SKM-1 (cell line): ENCODE measurements around the gene HTRA2.
A peak's percentile ranks its signal among the peaks of the same experiment; 100 is the strongest.

Source experiments
- DNase-seq: peaks from one replicate; lab custom pipeline; 2025; ENCODE audit not compliant: unreplicated experiment; lab: John Stamatoyannopoulos, UW

HTRA2 gene

DNA sequence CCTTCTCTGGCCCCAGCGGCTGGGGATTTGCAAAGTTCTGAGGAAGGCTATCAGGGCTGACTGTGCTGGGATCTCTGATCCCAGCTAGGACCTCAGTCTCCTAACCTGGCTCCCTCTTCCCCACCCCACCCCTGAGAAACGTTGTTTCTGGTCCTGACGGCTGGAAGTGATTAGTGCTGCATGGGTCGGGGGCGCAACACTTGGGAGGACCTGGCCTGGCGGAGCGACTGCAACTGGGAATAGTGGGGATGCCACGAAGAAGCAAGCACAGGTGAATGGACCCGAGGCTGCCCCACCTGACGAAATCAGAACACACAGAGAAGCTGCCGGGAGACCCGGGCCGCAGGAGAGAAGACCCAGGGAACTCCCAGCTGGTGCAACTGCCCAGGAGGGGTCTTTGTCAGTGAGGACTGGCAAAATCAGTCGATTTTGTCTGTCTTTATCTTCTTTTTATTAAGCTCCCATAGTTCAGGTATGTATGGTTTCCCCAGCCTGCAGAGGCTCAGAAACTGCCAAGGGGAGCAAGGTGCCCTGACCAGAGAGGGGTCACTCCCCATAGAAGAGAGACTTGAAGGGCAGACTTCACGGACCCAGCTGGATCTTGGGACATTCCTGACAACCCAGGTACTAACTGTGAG lies 29.7 kb upstream of the HTRA2 start:
- DNase-seq = no peak

DNA sequence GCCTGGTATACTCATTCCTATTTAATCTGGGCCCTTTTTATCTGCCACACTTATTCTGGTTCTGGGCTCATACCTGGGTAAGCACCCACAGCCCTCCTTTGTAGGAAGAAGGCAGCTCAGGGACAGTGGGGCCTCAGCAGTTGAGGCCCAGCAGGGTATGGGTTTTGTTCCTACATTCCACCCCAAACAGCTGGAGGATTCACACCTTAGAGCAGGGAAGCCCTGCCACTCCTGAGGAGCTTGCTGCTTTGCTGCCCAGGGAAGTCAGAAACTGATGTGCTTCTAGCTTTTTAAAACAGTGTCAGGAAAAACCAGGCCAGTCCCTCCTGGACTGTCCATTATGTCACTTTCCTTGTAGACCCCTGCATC lies 29.2 kb upstream of the HTRA2 start:
- DNase-seq = no peak

DNA sequence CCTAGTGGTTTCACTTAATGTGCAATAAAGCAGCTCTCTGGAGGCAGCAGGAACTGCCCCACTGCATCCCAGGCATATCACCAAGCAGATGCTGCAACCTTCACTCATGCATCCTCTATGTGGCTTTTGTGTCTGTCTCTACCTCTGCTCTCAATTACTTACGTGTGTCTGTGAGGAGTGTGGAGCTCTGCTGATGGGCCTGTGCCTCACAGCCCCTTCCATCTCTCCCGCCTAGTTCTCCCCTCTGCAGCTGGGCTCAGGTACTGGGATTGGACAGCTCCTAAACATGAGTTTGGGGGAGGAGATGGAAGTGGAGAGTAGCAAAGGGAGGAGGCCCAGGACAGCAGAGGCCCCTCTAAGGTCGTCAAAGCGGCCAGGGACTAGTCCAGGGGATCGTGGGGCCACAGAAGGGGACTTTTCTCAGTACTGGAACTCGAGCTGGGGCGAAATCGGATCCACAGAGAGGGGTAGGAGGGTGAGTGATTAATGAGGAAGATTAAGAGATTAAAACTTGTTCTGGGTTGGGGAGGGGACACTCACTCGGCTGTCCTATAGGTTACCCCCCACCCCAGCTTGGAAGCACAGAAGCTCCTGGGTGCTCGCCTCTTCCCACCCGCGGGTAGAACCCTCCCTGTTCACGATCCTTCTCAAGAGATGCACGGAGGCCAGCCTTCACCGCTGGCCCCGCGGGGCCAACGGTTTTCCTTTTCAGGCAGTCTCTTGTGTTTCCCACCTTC lies 28.2 kb upstream of the HTRA2 start:
- no peak for DNase-seq

GRCh38 chr2:74502147-74502719 lies 27.5 kb upstream of the HTRA2 start:
- no peak for DNase-seq

DNA sequence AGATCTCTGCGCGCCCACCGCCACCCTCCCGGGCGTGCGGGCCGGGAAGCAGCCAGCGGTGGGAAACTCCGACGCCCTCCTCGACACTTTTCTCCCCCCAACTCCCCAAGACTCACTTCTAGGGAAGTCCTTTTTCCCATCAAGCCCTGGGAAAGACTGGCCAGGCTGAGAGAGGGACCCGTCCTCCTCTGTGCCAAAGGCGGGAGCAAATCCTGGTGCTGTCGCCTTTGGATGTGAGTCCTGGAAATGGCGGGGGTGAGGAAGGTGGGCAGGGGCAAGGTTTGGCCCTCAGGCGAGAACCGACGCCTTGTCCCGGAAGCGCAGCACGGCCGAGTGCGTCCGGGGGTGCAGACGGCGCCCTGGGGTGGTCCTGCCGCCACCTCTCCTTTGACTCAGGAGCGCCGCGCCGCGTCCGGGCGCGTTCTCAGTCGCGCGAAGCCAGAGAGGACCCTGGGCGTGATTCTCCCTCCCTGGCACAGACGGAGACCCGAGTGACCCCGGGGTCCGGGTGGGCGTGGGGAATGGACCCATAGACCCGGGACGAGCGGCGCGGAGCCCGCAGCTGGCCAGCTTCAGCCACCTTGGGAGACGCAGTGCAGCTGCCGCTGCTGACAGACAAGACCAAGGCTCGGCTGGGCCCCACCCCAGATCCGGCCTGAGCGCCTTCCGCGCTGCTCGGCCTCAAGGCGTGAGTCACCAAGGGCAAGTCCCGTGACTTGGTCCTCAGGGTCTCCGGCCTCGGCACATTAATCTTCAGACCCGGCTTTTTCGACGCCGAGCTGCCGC lies 26.8 kb upstream of the HTRA2 start:
- no peak for DNase-seq

DNA sequence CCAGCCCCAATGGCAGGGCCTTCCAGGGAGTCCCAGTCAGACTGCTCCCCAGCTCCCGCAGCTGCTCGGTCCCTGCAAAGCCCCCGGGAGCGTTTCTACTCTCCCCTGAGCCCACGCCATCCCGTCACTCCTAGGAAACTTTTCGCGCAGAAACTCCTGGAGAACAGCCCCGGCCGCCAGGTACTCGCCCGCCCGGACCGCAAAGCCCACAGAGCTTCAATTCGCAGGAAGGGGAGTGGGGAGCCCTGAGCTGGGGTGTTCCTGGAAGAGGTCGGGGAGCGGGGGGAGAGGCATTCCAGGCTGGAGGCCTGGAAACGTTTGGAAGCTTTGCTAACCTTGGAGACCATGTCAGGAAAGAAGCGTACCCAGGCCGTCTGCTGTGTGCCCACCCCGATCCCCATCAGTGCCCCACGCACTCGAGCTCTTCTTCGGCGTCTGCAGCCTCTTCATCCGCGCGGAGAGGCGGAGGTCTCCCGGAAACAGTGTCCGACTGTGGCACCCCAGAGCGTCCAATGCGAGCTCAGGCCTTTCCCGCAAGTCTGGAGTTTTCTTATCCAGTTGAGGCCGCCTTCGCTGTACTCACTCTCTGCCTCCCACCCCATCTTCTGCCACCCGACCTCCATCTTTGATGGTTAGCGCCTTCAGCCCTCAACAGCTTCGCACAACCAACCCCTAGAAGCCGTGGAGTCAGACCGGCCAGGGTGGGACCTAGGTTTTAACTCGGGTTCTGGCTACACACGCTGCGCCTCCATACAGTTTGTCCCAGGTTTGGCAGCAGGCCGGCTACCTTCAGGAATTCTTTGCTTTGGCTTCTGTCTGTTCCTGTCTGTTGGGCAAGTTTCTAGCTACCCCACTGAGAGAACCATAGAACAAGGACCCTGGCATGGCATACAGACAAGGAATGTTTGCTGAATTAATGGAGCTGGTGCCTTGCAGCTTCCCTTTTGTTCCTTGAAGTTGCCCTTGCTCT lies 25.9 kb upstream of the HTRA2 start:
- no peak for DNase-seq

GRCh38 chr2:74504591-74504990 lies 25.1 kb upstream of the HTRA2 start:
- no peak for DNase-seq

DNA sequence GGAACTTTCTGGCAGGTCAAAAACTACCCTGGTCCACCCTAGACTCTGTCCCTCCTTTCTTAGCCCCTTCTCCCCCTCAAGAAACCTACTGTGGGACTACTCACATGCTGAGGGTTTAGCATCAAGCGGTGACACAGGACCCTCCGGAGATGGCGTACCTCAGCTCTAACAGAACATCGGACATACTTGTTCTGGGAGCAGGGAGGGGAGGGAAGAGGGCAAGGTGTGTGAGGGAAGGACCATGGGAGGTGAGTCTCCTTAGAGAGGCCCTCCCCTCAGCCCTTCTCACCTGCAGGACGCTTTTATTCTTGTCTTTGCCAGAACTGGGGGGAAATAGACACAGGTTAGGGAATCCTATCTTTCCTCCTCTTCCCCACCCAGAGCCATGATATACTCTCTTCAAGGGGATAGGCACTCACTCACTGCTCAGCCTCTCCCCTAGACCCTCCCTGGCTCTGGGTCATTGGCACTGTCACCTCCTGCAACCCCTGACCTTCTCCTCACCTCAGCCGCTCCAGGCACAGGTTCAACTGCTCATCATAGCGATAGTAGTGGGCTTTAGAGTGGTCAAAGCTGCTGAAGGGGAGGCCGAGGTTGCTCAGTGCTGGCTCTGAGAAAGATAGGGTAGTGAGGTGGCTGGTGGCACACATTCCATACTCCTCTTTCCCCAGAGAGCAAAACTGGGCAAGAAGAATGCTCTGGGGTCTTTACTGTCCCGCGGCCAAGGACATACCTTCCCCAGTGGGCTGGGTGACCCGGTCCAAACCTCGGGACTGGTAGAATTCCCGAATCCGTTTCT lies 24.1 kb upstream of the HTRA2 start:
- DNase-seq = no peak

GRCh38 chr2:74507145-74507925 lies 22.4 kb upstream of the HTRA2 start, which contains the start of gene PCGF1:
Gene PCGF1, minus strand, starts transcription at chr2:74507695. Its CDS starts 27 bp downstream, at chr2:74507668.
- peak; percentile 95 for DNase-seq

DNA sequence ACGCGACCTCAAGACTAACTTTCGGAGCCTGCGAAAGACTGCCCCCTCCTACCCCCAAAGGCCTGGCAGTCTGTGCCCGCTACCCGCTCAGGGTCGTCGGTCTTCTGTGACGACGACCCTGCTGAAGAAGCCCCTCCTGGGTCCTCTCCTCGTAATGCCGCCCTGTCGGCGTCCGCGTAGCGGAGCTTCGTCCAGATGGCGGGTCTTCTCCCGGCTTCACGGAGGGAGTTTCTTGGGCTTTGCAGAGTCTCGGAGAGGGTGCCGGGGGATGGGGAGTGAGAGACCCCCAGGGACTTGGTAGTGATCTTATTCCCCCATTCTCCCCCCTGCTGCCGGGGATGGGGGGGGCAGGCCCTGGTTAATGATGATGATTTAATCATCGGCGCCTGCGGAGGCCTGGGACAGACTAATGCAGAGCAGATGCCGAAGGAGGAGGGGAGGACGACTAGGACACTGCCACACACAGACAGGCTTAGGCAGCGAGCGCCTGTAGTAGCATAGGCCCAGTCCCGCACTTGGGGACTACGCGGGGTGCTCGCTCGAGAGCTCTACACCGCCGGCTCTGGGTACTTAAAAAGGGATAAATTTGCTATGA lies 21.7 kb upstream of the HTRA2 start:
- DNase-seq = no peak

GRCh38 chr2:74510272-74510671 lies 19.5 kb upstream of the HTRA2 start:
- DNase-seq = no peak

- no peak for DNase-seq
These were observed 18.4 kb upstream of the HTRA2 start for GRCh38 chr2:74511104-74511989.

DNA sequence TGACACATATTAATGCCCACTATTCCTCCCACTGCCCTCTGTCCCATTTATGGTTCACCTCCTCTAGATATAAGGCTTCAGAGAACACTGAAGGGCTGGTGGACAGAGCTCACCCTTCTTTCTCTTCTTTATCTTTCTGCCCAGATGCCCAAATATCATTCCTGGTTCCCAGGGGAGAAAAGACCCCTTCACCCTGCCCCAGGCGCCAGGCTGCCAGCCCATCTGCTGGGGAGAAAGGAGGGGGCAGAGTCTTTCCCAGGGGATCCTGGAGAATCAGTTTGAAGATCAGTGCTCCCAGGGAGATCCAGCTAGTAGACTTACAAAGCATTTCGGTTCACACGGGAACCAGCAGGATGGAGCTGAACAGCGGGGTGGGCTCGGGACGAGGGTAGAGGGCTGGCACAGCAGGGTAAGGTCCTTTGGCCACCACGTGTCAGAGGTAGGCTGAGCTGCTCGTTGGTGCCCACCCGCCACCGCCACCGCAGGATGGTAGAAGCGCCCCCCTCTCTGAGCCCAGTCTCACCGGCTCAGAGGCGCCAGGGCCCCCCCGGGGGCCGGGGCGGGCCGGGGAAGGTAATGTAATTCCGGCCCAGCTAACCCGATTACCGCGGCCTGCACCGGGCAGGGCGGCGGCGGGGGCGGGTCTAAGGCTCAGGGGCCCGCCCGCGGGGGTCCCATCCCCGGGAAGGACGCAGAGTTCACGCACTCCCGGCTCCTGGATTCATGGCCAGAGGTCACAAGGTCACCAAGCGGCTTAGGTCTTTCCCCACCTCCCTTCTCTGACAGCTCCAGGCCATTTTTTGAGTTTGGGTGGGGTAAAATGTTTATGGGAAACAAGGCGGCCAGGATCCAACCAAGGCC lies 16.8 kb upstream of the HTRA2 start:
- DNase-seq = no peak

DNA sequence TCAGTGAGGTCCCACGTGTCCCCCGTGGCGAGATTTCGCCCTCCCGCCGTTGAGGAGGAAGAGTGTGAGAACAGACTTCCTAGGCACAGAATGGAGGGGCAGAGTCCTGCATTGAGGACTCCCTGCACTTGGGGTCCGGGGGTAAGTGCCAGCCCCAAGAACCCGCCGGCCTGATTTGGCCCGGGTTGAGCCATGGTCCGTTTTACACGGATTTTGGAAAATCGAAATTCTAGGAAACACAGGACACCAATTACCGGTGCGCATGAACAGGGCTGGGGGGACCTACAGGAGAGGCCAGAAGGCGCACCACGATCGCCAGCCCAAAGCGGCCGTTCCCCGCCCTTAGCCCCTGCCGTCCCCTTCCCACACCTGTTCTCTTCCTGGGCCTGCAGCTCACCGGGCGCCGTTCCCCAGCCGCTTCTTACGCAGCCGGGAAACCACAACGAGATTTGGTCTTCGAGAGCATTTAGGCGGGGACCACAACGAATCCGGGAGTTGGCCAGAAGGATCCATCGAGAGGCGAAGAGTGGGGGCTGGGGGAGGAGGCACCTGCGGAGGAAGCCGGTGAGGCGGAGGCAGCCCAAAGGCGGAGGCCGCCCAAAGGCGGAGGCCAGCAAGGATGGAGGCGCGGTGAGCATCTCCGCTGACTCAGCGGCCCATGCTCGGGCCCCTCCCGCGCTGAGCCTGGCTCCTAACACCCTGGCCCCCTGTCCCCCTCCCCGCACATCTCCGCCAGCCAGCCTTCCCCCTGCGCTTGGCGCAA lies 15.9 kb upstream of the HTRA2 start:
- no peak for DNase-seq

DNA sequence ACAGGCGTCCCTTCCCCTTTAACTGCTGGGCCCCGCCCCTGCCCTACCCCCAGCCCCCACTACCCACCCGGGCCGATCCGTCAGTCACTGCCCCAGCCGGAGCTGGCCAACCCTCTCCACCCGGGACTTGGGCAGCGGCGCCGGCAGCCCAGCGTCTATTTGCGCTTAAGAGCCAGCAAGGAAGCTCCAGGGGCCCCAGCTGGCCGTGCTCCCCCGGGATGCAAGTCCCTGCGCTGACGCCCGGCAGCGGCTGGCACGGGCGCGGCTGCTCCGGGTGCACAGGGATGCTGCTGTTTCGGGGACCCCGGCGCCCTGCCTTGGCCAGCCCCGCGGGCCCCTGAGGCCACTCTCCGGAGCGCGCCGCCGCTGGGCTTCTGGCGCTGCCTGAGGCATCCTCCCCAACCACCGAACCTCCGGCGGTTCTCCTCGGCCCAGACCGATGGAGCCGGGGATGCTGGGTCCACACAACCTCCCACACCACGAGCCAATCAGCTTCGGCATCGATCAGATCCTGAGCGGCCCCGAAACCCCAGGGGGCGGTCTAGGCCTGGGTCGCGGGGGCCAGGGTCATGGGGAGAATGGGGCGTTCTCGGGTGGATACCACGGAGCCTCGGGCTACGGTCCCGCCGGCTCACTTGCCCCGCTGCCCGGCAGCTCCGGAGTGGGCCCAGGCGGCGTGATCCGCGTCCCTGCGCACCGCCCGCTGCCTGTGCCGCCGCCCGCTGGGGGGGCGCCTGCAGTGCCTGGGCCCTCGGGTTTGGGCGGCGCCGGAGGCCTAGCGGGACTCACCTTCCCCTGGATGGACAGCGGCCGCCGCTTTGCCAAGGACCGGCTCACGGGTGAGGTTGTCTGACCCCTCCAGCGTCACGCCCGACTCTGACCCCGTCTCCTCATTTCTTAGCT lies 15.1 kb upstream of the HTRA2 start, which contains the start of gene TLX2:
TSS of gene TLX2 (plus strand) at position 83 of the 903 bp plus-strand sequence. CDS start at position 440, 357 bp downstream.
- DNase-seq = no peak
